GM18526 (cell line): ENCODE measurements around the gene TLE3.

Source experiments
- POLR2A ChIP-seq: IDR thresholded peaks from 3 replicates; pipeline ENCODE4 v1.6.1; 2011; ENCODE audit not compliant: insufficient read length; ENCODE audit errors: extremely low read depth

TLE3 gene

DNA sequence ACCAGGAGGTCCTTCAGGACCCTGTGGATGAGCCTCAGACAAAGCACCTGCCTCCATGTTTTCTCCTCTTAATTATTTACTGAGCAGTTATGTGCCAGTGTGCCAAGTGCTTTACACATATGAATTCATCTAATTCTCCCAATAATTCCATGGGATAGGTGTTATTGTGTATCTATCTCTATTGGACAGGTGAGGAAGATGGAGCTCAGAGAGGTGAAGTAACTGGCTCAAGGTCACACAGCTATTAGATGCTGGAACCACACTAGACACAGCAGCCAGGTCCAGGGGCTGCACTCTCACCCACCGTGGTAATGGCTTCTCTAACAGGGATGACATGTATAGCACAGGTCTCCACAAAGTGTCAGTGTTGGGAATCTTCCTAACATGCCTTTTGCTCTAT lies 70.2 kb downstream of the TLE3 start:
- no peak for TF ChIP-seq POLR2A

DNA sequence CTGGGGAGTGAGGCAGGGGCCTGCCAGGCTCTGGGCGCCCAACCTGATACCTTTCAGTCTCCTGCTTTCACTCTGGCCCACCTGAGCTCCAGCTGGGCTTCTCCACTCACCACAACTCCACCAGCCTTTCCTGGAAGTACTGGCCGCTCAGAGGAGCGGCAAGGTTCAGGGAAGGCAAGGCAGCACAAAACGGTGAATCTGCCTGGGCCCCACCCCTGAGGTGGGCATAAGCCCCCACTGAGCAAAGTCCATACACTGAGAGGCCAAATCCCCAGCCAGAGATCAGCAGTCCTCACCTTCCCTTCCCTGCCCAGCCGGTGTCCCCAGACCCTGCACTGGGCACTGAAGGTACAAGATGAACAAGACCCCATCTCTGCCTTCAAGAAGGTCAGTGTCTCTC lies 70.7 kb downstream of the TLE3 start:
- TF ChIP-seq POLR2A, result no peak

- TF ChIP-seq POLR2A, result no peak
These were observed 72.1 kb downstream of the TLE3 start for GRCh38 chr15:70025413-70026296.

DNA sequence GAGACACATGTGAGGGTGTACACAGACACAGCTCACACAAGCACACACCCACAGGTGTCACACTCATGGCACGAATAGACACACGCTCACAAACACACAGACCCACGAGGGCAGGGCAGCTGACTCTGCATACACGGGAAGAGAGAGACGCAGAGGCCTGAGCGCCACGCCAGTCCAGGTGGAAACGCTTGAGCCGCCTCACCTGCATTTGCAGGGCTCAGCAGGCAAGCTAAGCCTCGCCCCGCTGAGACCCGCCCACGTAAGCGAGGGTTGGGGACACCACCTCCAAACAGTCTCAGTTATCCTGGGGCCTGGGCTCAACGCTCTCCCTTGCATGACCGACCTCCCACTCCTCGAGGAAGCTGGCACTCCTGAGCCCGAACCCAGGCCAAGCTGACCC lies 73.2 kb downstream of the TLE3 start:
- no peak for TF ChIP-seq POLR2A

GRCh38 chr15:70023769-70024491 lies 73.8 kb downstream of the TLE3 start:
- TF ChIP-seq POLR2A, result no peak

GRCh38 chr15:70023064-70023768 lies 74.5 kb downstream of the TLE3 start:
- TF ChIP-seq POLR2A, result no peak

DNA sequence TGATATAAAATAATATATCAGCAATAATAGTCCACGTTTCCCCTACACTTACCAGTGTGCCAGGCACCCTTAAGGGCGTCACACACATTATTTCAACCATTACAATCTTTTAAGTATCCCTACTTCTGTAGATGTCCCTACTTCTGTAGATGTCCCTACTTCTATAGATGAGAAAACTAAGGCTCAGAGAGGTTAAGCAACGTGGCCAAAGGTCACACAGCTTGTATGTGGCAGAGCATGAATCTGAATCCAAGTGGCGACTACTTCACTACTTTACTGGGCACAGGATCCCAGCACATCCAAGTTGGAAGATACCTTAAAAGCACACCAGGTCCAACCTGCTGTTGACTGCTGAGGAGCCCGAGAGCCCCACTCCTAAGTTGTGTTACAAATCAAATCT lies 77.5 kb downstream of the TLE3 start:
- no peak for TF ChIP-seq POLR2A

DNA sequence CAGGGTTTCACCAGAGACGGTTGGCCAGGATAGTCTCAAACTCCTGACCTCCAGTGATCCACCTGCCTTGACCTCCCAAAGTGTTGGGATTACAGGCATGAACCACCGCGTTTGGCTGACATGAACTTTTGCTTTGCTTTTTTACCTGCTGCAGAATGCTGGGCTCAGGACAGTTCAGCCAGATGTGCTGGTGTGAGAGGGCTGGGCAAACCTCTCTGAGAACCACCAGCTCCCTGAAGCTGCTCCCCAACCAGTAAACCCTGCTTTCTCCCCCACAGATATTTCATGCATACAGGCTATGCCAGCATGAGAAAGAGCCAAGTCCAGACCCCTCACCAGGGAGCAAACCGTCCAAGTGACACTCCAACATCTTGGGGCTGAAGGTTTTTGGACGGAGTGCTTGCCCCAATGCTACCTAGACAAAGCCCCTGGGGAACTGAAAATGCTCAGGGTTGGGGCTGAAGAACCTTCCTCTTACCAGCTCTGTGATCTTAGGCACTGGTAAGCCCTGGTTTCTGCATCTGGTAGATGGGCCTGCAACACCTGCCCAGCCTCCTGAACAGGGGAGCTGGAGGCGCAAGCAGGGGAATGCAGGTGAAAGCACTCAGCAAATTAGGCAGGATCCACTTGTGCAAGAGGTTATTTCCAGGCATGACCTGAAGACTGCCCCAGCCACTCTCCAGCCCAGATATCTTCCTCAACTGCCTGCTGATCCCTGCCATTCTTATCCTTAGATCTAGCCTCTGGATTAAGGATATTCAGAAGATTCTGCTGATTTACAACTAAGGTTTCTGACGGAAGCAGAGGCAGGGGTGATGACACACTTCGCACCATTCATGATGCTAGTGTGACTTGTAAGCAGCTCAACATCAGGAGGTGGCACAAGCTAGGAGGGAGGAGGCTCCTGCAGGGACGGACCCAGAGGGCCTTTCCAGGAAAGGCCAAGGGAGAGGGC lies 78.8 kb downstream of the TLE3 start:
- TF ChIP-seq POLR2A, result no peak

DNA sequence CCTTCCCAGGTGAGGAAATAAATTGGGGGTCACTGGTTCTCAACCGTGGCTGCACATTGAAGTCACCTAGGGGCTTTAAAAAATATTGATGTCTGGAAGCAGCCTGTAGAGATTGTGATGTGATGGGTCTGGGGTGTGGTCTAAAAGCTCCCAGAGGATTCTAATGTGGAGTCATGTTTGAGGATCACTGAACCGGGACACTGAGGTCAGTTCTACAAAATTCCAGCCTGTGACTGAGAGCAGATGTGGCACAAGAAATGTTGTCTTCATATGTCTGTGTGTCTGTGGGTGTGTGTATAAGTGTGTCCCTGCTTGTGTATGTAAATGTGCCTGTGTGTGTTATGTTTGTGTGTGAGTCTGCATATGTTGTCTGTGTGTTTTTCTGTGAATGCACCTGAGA lies 79.9 kb downstream of the TLE3 start:
- no peak for TF ChIP-seq POLR2A

DNA sequence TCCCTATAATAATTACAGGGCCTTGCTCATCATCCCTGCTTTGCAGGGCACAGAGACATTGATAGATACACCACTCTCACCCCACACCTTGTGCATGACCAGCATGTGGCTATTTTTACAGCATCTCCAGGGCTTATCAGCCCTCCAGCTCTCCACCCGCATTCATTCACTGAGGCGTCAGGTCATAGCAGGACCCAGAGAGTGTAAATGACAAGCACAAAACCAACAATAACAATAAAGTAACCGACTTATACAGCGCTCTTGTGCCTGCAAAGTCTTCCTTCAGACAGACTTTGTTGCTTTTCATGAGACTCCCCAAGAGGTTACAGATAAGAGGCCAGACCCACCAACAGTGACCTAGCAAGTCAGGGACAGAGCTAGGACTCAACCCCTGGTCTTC lies 80.7 kb downstream of the TLE3 start:
- no peak for TF ChIP-seq POLR2A

DNA sequence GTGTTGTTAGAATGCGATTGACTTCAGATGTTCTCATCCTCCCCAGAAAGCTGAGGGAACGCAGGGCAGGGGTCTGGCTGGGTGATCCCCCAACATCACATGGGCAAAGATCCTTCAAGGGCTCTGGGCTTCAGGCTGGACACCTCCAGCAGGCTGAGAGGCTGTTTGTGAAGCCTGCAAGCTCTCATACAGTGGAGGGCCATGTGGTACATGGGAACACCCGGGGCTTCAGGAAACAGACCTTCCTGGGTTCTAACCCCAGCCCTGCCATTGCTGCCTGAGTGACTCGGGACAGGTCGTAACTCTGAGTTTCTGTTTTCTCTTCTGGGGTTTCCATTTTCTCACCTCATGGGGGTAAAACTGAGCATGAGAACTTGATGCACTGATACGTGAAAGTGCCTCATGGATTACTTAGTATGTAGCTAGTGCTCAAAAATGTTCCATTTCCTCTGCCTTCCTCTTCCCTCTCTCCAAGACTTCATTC lies 81.2 kb downstream of the TLE3 start:
- TF ChIP-seq POLR2A, result no peak

- TF ChIP-seq POLR2A, result peak; percentile 56
These were observed 82.7 kb downstream of the TLE3 start for GRCh38 chr15:70014860-70015490.

DNA sequence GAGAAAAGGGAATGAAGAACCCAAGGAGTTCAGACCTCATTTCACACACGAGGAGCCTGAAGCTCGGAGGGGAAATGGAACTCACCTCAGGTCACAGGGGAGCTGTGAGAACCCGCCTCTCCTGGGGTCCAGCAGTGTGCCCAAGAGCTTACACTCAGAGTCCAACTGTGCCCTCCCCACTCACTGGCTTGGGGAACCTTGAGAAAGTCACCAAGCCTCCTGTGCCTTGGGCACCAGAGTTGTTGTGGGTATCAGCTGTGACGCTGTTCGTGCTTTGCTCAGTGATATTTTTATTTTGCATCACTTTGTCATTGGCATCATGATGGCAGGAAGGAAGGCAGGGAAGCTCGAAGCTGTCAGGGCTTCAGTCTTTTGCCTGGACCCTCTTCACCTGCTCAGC lies 83.4 kb downstream of the TLE3 start:
- TF ChIP-seq POLR2A, result no peak

DNA sequence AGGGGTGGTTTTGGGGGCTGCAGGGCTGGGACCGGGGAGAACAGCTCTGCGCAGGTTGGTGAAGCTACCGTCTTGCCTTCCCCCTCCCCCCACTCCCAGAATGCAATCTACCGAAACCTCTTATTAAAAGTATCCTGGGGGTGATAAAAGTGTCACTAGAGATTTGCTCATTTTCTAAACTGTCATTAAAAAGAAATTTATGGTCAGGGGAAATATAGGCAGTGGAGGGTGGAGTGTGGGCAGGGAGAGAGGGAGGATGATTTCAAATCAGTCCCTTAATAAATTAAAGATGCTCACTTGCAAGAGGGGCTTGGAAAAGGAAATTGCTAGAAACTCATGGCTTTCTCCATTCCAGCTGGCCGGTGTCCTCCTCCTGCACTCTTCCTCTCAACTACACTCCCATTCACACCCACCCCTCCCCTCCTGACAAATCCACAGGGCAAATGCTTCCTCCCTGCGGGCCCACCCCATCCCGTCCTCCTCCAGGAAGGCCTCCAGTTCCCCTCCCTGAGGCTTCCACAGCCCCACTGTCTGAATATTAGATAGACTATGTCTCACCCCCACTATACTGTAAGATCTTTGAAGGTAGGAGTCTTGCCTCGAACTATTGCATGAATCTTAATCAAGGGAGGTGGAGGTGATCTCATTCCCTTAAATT lies 83.9 kb downstream of the TLE3 start:
- TF ChIP-seq POLR2A, result no peak
